ENCODE data around the gene TRAP1. TPM values are rescaled to one million over a fixed set of nuclear protein-coding genes. Genes with fewer than 3 reads are reported as not detected.
A peak's percentile ranks its signal among the peaks of the same experiment; 100 is the strongest.
"Not testable (repeated sequence)": the region's sequence is repeated elsewhere in the genome, so short reads cannot be mapped to it uniquely, and the experiment has no call there.

Gene TRAP1
- polyA plus RNA-seq, 1 donor from 2014 or later = 73.0 TPM

DNA sequence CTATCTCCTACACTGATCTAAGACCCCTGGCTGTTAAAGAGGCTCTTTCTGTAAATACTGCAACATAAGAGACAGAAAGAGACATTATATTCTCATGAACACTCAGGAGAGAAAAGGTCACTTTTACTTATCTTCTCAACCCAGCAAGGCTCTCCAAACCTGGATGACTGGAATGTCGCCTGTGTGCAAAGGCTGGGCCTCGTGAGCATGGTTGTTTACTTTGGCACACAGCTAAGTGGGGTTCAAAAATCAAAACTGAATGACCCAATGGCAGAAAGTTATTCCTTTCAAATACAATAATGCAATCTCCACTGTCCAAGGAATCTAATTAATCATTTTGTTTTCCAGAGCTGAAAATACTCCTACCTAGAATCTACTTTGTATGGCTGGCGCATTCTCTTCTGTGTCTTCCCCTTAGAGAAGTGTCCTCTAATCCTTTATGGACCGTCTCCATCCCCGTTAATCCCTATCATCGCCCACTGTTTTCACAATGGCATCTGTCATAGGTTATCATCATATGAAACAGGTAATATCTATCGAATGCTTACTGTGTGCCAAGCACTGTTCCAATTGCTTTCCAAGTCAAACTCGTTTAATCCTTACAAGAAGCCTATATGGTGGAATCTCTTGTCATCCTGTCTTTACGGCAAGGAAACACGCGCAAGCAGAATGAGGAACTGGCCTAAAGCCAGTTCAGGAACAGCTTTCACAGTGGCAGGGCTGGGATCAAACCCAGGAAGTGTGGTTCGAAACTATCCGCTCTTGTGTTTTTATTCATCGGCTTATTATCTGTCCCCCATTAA is 107.2 kb downstream of the TRAP1 start:
- H3K4me3 ChIP-seq (ENCODE audit: low read length) = peak overlapping the region; percentile 97
- peaks cover 25% of the 10 kb centered on the region for H3K79me2 ChIP-seq (replicated peaks; ENCODE audit: insufficient read depth, low read length)
- H3K9ac ChIP-seq (ENCODE audit: low read length) = peak overlapping the region; percentile 93
- H4K20me1 ChIP-seq (ENCODE audit: insufficient read depth) = no peaks in the 10 kb centered on the region
- H3K9me2 ChIP-seq (ENCODE audit: insufficient read depth, low read length) = no peaks in the 10 kb centered on the region
- no peak overlapping the region for H2AFZ ChIP-seq (ENCODE audit: low read depth, low read length)
- peaks cover 5% of the 10 kb centered on the region for H3K36me3 ChIP-seq (ENCODE audit: insufficient read depth, low read length)
- no peaks in the 10 kb centered on the region for H3K9me3 ChIP-seq (ENCODE audit: low read length)
- H3K4me2 ChIP-seq (ENCODE audit: low read length) = peak overlapping the region; percentile 95
- no peaks in the 10 kb centered on the region for H3F3A ChIP-seq (ENCODE audit: insufficient read depth, low read length, poor library complexity, severe bottlenecking)
- TF ChIP-seq TAF1 (IDR thresholded peaks at IDR 0.05; ENCODE audit: low read depth) (no peak), EZH2 (IDR thresholded peaks at IDR 0.05; ENCODE audit: borderline replicate concordance, insufficient read depth, low read length, poor library complexity, severe bottlenecking) (no peak), SMC3 (conservative IDR thresholded peaks at IDR 0.05; ENCODE audit: poor library complexity) (no peak), POLR2AphosphoS5 (IDR thresholded peaks at IDR 0.05) (no peak), MXI1 (conservative IDR thresholded peaks at IDR 0.05; ENCODE audit: poor library complexity, severe bottlenecking) (no peak), CTCF (IDR thresholded peaks at IDR 0.05; ENCODE audit: poor library complexity, severe bottlenecking) (no peak), EP300 (conservative IDR thresholded peaks at IDR 0.05; ENCODE audit: poor library complexity, severe bottlenecking) (no peak), RAD21 (conservative IDR thresholded peaks at IDR 0.05) (no peak)
- TF ChIP-seq, protein P1, sequence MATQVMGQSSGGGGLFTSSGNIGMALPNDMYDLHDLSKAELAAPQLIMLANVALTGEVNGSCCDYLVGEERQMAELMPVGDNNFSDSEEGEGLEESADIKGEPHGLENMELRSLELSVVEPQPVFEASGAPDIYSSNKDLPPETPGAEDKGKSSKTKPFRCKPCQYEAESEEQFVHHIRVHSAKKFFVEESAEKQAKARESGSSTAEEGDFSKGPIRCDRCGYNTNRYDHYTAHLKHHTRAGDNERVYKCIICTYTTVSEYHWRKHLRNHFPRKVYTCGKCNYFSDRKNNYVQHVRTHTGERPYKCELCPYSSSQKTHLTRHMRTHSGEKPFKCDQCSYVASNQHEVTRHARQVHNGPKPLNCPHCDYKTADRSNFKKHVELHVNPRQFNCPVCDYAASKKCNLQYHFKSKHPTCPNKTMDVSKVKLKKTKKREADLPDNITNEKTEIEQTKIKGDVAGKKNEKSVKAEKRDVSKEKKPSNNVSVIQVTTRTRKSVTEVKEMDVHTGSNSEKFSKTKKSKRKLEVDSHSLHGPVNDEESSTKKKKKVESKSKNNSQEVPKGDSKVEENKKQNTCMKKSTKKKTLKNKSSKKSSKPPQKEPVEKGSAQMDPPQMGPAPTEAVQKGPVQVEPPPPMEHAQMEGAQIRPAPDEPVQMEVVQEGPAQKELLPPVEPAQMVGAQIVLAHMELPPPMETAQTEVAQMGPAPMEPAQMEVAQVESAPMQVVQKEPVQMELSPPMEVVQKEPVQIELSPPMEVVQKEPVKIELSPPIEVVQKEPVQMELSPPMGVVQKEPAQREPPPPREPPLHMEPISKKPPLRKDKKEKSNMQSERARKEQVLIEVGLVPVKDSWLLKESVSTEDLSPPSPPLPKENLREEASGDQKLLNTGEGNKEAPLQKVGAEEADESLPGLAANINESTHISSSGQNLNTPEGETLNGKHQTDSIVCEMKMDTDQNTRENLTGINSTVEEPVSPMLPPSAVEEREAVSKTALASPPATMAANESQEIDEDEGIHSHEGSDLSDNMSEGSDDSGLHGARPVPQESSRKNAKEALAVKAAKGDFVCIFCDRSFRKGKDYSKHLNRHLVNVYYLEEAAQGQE (IDR thresholded peaks at IDR 0.05; ENCODE audit: borderline replicate concordance) = no peak
- no peaks in the 10 kb centered on the region for H3K27me3 ChIP-seq (ENCODE audit: insufficient read depth, low read depth, low read length)
- peak overlapping the region; percentile 87 for H3K27ac ChIP-seq (ENCODE audit: low read length)

DNA sequence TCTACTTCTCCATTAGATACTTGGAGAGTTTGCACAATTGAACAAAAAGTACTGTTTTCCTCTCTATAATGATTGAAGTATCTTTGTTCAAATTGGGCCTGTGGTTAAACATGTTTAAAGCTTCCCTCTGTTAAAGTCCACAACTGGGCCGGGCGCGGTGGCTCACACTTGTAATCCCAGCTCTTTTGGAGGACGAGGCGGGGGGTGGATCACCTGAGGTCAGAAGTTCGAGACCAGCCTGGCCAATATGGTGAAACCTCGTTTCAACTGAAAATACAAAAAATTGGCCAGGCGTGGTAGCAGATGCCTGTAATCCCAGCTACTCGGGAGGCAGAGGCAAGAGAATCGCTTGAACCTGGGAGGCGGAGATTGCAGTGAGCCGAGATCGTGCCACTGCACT is 108.3 kb downstream of the TRAP1 start:
- H3K27me3 ChIP-seq (ENCODE audit: insufficient read depth, low read depth, low read length); H3K27ac ChIP-seq (ENCODE audit: low read length); H3F3A ChIP-seq (ENCODE audit: insufficient read depth, low read length, poor library complexity, severe bottlenecking); H3K4me2 ChIP-seq (ENCODE audit: low read length); H4K20me1 ChIP-seq (ENCODE audit: insufficient read depth); H3K9me2 ChIP-seq (ENCODE audit: insufficient read depth, low read length); H3K9ac ChIP-seq (ENCODE audit: low read length); H3K36me3 ChIP-seq (ENCODE audit: insufficient read depth, low read length); H2AFZ ChIP-seq (ENCODE audit: low read depth, low read length); H3K4me3 ChIP-seq (ENCODE audit: low read length); H3K9me3 ChIP-seq (ENCODE audit: low read length): not testable (repeated sequence)
- H3K79me2 ChIP-seq (replicated peaks; ENCODE audit: insufficient read depth, low read length) = peaks cover 16% of the 10 kb centered on the region
